ENCODE results near the gene AUTS2. TPM values are rescaled to one million over a fixed set of nuclear protein-coding genes. Genes with fewer than 3 reads are reported as not detected.

The AUTS2 gene
- total and polyA plus RNA-seq, 2 of the 8 experiments (the other 6 are each of a cell fraction or from before 2014, with no cell fraction given), result 25.9 to 101 TPM

- no peak for FAIRE-seq
- no peaks in the 10 kb centered on the region for H4K20me1 ChIP-seq (replicated peaks in 1 of 2; ENCODE audit: control insufficient read depth in 1 of 2, insufficient read depth in 2 of 2, low read length in 2 of 2)
- H2BK15ac ChIP-seq (ENCODE audit: low read length), result no peak overlapping the region
- H3K27ac ChIP-seq (ENCODE audit: low read depth, low read length), result no peak overlapping the region
- no peak overlapping the region for H4K5ac ChIP-seq (ENCODE audit: insufficient read length, low read depth, low read length)
- H2BK5ac ChIP-seq (ENCODE audit: low read depth, low read length), result no peak overlapping the region
- no peaks in the 10 kb centered on the region for H3K36me3 ChIP-seq (ENCODE audit: control insufficient read depth in 2 of 4, insufficient read depth in 4 of 4, low read length in 3 of 4)
- H3K9ac ChIP-seq (replicated peaks in 1 of 4; ENCODE audit: extremely low read depth in 1 of 4, low read depth in 3 of 4, low read length in 3 of 4), result no peak overlapping the region
- H2BK20ac ChIP-seq (ENCODE audit: low read length), result no peak overlapping the region
- no peak overlapping the region for H4K91ac ChIP-seq (replicated peaks; ENCODE audit: insufficient read length, low read length)
- H3K23me2 ChIP-seq (ENCODE audit: low read depth, low read length), result no peaks in the 10 kb centered on the region
- no peak overlapping the region for H2BK120ac ChIP-seq (replicated peaks; ENCODE audit: low read depth, low read length)
- H3K56ac ChIP-seq (replicated peaks; ENCODE audit: insufficient read length, low read depth, low read length), result no peak overlapping the region
- H3K79me1 ChIP-seq (ENCODE audit: low read depth, low read length), result no peaks in the 10 kb centered on the region
- H3K23ac ChIP-seq (ENCODE audit: insufficient read length), result no peak overlapping the region
- H2AK5ac ChIP-seq (ENCODE audit: low read depth, low read length), result no peak overlapping the region
- no peaks in the 10 kb centered on the region for H3K9me3 ChIP-seq (ENCODE audit: insufficient read depth in 2 of 2, low read depth in 1 of 2, low read length in 1 of 2)
- DNase-seq (ENCODE audit: low read depth in 1 of 2, low spot score in 2 of 2), result no peak
- no peak overlapping the region for H4K8ac ChIP-seq (ENCODE audit: extremely low read depth, insufficient read depth, low read length)
- no peaks in the 10 kb centered on the region for H3K4me1 ChIP-seq (replicated peaks in 1 of 4; ENCODE audit: control insufficient read depth in 3 of 4, insufficient read depth in 4 of 4, low read length in 3 of 4)
- no peak overlapping the region for H3K4ac ChIP-seq (replicated peaks; ENCODE audit: insufficient read length, low read depth, low read length)
- H3K79me2 ChIP-seq (ENCODE audit: control insufficient read depth in 1 of 2, insufficient read depth in 2 of 2, low read length in 2 of 2), result no peaks in the 10 kb centered on the region
- no peak overlapping the region for H2AFZ ChIP-seq (ENCODE audit: low read length)
- H3K18ac ChIP-seq (ENCODE audit: extremely low read depth, low read length), result no peak overlapping the region
- no peak overlapping the region for H3K14ac ChIP-seq (ENCODE audit: insufficient read length)
- H3K4me3 ChIP-seq (ENCODE audit: extremely low read depth in 1 of 4, insufficient read depth in 2 of 4, low read depth in 3 of 4, low read length in 4 of 4), result no peak overlapping the region
- H2BK12ac ChIP-seq (ENCODE audit: low read depth, low read length), result no peak overlapping the region
- no peaks in the 10 kb centered on the region for H3K27me3 ChIP-seq (replicated peaks in 1 of 4; ENCODE audit: control insufficient read depth in 3 of 4, extremely low read depth in 1 of 4, insufficient read depth in 3 of 4, low read length in 3 of 4)
- WGBS, 2 experiments (ENCODE audit: extremely low coverage in 1 of 2, insufficient coverage in 1 of 2, insufficient read length in 1 of 2, insufficient replicate concordance in 2 of 2, low coverage in 1 of 2, low lambda C conversion rate in 2 of 2, missing lambda C conversion rate in 1 of 2), result 86% methylated on average over 3 of the region's 3 CpGs; no CpG with 5 or more reads in 1 of the 2 experiments
- ChIA-PET POLR2A (ENCODE audit: partially characterized antibody) (interaction anchor here (0.7 kb wide), 1 partner anchor 212 kb away, joined by 3 read pairs; no protein-coding TSS in a partner anchor), CTCF (ENCODE audit: partially characterized antibody) (interaction anchor here (0.5 to 0.7 kb wide), 2 partner anchors 20 to 649 kb away, joined by 3 read pairs; no protein-coding TSS in a partner anchor)
- H3K4me2 ChIP-seq (ENCODE audit: insufficient read depth in 1 of 2, low read depth in 2 of 2, low read length in 2 of 2), result no peak overlapping the region
- TF ChIP-seq TEAD4 (IDR thresholded peaks at IDR 0.05; ENCODE audit: low read depth, low read length) (no peak), TAF7 (optimal IDR thresholded peaks at IDR 0.05; ENCODE audit: borderline replicate concordance, low read depth, low read length) (no peak), BRCA1 (IDR thresholded peaks at IDR 0.05; ENCODE audit: low read depth, low read length) (no peak), RAD21 (IDR thresholded peaks at IDR 0.05 in 1 of 2, conservative IDR thresholded peaks at IDR 0.05 in 1 of 2; ENCODE audit: low read depth in 2 of 2, low read length in 2 of 2) (no peak), NANOG (IDR thresholded peaks at IDR 0.05; ENCODE audit: insufficient read depth, low read depth, low read length, poor library complexity, severe bottlenecking) (no peak), BACH1 (IDR thresholded peaks at IDR 0.05; ENCODE audit: low read length) (no peak), HDAC2 (IDR thresholded peaks at IDR 0.05; ENCODE audit: borderline replicate concordance in 1 of 2, low read depth in 2 of 2, low read length in 2 of 2) (no peak), RNF2 (IDR thresholded peaks at IDR 0.05; ENCODE audit: borderline replicate concordance, low read depth, low read length, missing control alignments, poor library complexity, severe bottlenecking) (no peak), CHD2 (IDR thresholded peaks at IDR 0.05; ENCODE audit: low read length) (no peak), TBP (IDR thresholded peaks at IDR 0.05; ENCODE audit: low read depth, low read length) (no peak), GTF2F1 (IDR thresholded peaks at IDR 0.05; ENCODE audit: borderline replicate concordance, low read depth, low read length) (no peak), SIRT6 (IDR thresholded peaks at IDR 0.05; ENCODE audit: low read length) (no peak), POLR2A (IDR thresholded peaks at IDR 0.05; ENCODE audit: control extremely low read depth in 1 of 2, low read depth in 2 of 2, low read length in 2 of 2) (no peak), SP4 (IDR thresholded peaks at IDR 0.05; ENCODE audit: low read length) (no peak), ZNF274 (IDR thresholded peaks at IDR 0.05; ENCODE audit: borderline replicate concordance, extremely low read depth, low read length) (no peak)
Measured at GRCh38 chr7:69880840-69881239, 282.6 kb downstream of the AUTS2 start.
